Mucosa of gallbladder (tissue), 1 donor: ENCODE data around the gene KIAA0040. TPM values are rescaled to one million over a fixed set of nuclear protein-coding genes. Genes with fewer than 3 reads are reported as not detected.

Experiments used
- DNase-seq: peaks from one replicate; pipeline ENCODE4 v3.0.0-alpha.2; 2020; ENCODE audit warnings: low spot score
- total RNA-seq: library from RNA; stranded (reverse); gene quantifications from one replicate; pipeline ENCODE4 v1.2.1, GENCODE V29; 2021
- donor health status: DM: no; HTN: no; CAD: no.

Gene KIAA0040
- total RNA-seq, 1 donor from 2014 or later = 16.1 TPM

- no peak for DNase-seq
Observed at GRCh38 chr1:175171036-175171913, 21.3 kb downstream of the KIAA0040 start.

- DNase-seq = no peak
Observed at GRCh38 chr1:175169286-175170018, 23.1 kb downstream of the KIAA0040 start.

GRCh38 chr1:175168782-175169181 lies 23.8 kb downstream of the KIAA0040 start:
- no peak for DNase-seq

GRCh38 chr1:175167861-175168260 lies 24.7 kb downstream of the KIAA0040 start:
- no peak for DNase-seq

GRCh38 chr1:175166746-175167145 lies 25.8 kb downstream of the KIAA0040 start:
- no peak for DNase-seq

GRCh38 chr1:175164751-175165150 lies 27.8 kb downstream of the KIAA0040 start:
- no peak for DNase-seq

- DNase-seq = no peak
Observed at GRCh38 chr1:175163702-175164101, 28.9 kb downstream of the KIAA0040 start.

GRCh38 chr1:175162955-175163354 lies 29.6 kb downstream of the KIAA0040 start:
- no peak for DNase-seq

GRCh38 chr1:175158170-175158591 lies 34.4 kb downstream of the KIAA0040 start:
- no peak for DNase-seq

- no peak for DNase-seq
Observed at GRCh38 chr1:175157200-175157599, 35.4 kb downstream of the KIAA0040 start.

- no peak for DNase-seq
Observed at GRCh38 chr1:175155936-175156335, 36.6 kb downstream of the KIAA0040 start.

GRCh38 chr1:175155473-175155856 lies 37.1 kb downstream of the KIAA0040 start:
- no peak for DNase-seq

GRCh38 chr1:175154629-175155472 lies 37.7 kb downstream of the KIAA0040 start:
- DNase-seq = peak; percentile 74

- DNase-seq = peak; percentile 53
Observed at GRCh38 chr1:175152006-175152652, 40.4 kb downstream of the KIAA0040 start.

- DNase-seq = no peak
Observed at GRCh38 chr1:175150596-175151319, 41.8 kb downstream of the KIAA0040 start.

GRCh38 chr1:175148068-175148467 lies 44.5 kb downstream of the KIAA0040 start:
- DNase-seq = no peak

- DNase-seq = no peak
Observed at GRCh38 chr1:175147569-175147968, 45.0 kb downstream of the KIAA0040 start.

GRCh38 chr1:175146529-175147213 lies 45.9 kb downstream of the KIAA0040 start:
- peak; percentile 62 for DNase-seq

GRCh38 chr1:175145899-175146528 lies 46.6 kb downstream of the KIAA0040 start:
- DNase-seq = no peak

GRCh38 chr1:175138579-175138978 lies 54.0 kb downstream of the KIAA0040 start:
- no peak for DNase-seq
